Endothelial cell of umbilical vein (primary cell): ENCODE data around the gene ATP10A. TPM values are rescaled to one million over a fixed set of nuclear protein-coding genes. Genes with fewer than 3 reads are reported as not detected.

ENCODE experiments used
- BruUV-seq: library from RNA; stranded (reverse); fragments of 400-500 nt; replicated peaks from 2 replicates; lab custom pipeline; 2021; lab: Mats Ljungman, UMichigan
- CTCF ChIA-PET: fragments of 300-600, 350-600 bp; sonication (Branson Sonifier 250); formaldehyde crosslinking; loops from one replicate; lab custom pipeline; 2021; ENCODE audit warnings: antibody characterized with exemption, inconsistent platforms; lab: Charles Lee
- POLR2A ChIA-PET: fragments of 300-600, 350-600 bp; sonication (Branson Sonifier 250); formaldehyde crosslinking; loops from one replicate; lab custom pipeline; 2021; ENCODE audit warnings: antibody characterized with exemption, inconsistent platforms; lab: Charles Lee
- DNase-seq: peaks from one replicate; pipeline ENCODE4 v3.0.0-alpha.2; 2011; ENCODE audit warnings: low read depth, low spot score
- FAIRE-seq: peaks from 2 replicates; lab custom pipeline; 2011; peaks lifted over from hg19 to GRCh38; lab: Jason Lieb, UNC
- H2AFZ ChIP-seq: 2 replicates; pipeline ENCODE4 v1.6.0; 2012; ENCODE audit warnings: low read depth, low read length, control low read depth, inconsistent platforms
- H3K27ac ChIP-seq: 2 replicates; pipeline ENCODE4 v1.5.1; 2011; ENCODE audit warnings: low read depth, mild to moderate bottlenecking, control low read depth, low read length, moderate library complexity; ENCODE audit not compliant: insufficient read depth
- H3K27me3 ChIP-seq, 2 experiments: 2 replicates each; pipeline versions ENCODE4 v1.6.0 to v1.6.1; 2011; ENCODE audit warnings: low read length in 2 of 2, mixed read lengths in 1 of 2; ENCODE audit not compliant: control insufficient read depth in 2 of 2, insufficient read depth in 2 of 2
- H3K36me3 ChIP-seq, 2 experiments: 2 replicates in 1 of 2; 3 replicates in 1 of 2; pipeline ENCODE4 v1.5.1; 2011; ENCODE audit warnings: low read length in 2 of 2, mild to moderate bottlenecking in 1 of 2, moderate library complexity in 1 of 2; ENCODE audit not compliant: control insufficient read depth in 2 of 2, insufficient read depth in 2 of 2; ENCODE audit errors: extremely low read depth in 1 of 2
- H3K4me1 ChIP-seq: 3 replicates; pipeline ENCODE4 v1.5.1; 2011; ENCODE audit warnings: mild to moderate bottlenecking, low read length; ENCODE audit not compliant: control insufficient read depth, insufficient read depth; ENCODE audit errors: extremely low read depth
- H3K4me2 ChIP-seq: 2 replicates; pipeline ENCODE4 v1.6.1; 2011; ENCODE audit warnings: low read length, control low read depth, mixed read lengths; ENCODE audit not compliant: insufficient read depth
- H3K4me3 ChIP-seq, 3 experiments: fragments of 200-600 bp in 1 of 3; sonication (generic), shearing (Covaris generic) in 1 of 3; replicated peaks in 1 of 3; 2 replicates each; pipeline ENCODE4 v1.5.1; 2011 to 2016; ENCODE audit warnings: control low read depth in 3 of 3, low read length in 3 of 3, mild to moderate bottlenecking in 2 of 3, inconsistent platforms in 1 of 3, low read depth in 1 of 3, moderate library complexity in 1 of 3; ENCODE audit not compliant: insufficient read depth in 1 of 3
- H3K79me2 ChIP-seq: 2 replicates; pipeline ENCODE4 v1.6.0; 2012; ENCODE audit warnings: low read length, inconsistent platforms; ENCODE audit not compliant: control insufficient read depth, insufficient read depth
- H3K9ac ChIP-seq: replicated peaks from 2 replicates; pipeline ENCODE3; 2011; ENCODE audit warnings: low read length, control low read depth; ENCODE audit not compliant: insufficient read depth; ENCODE audit errors: extremely low read depth
- H3K9me1 ChIP-seq: replicated peaks from 3 replicates; pipeline ENCODE4 v1.6.0; 2011; ENCODE audit warnings: mild to moderate bottlenecking, low read length; ENCODE audit not compliant: control insufficient read depth, insufficient read depth; ENCODE audit errors: extremely low read depth
- H3K9me3 ChIP-seq: replicated peaks from 2 replicates; pipeline ENCODE4 v1.5.1; 2012; ENCODE audit warnings: low read length, inconsistent platforms; ENCODE audit not compliant: control insufficient read depth, insufficient read depth
- H4K20me1 ChIP-seq: replicated peaks from 2 replicates; pipeline ENCODE3; 2011; ENCODE audit warnings: mild to moderate bottlenecking, low read length; ENCODE audit not compliant: control insufficient read depth, insufficient read depth; ENCODE audit errors: extremely low read depth
- CTCF ChIP-seq, 2 donors: IDR thresholded peaks; 1 replicate in 1 of 2; 2 replicates in 1 of 2; pipeline ENCODE4 v1.5.1; 2011; ENCODE audit warnings: low read length in 2 of 2, mild to moderate bottlenecking in 2 of 2, moderate library complexity in 2 of 2, control low read depth in 1 of 2, inconsistent platforms in 1 of 2, low read depth in 1 of 2; ENCODE audit not compliant: insufficient read depth in 1 of 2; ENCODE audit errors: extremely low read depth in 1 of 2
- EZH2 ChIP-seq: IDR thresholded peaks from 2 replicates; pipeline ENCODE4 v1.6.1; 2012; ENCODE audit warnings: borderline replicate concordance, low read depth, mild to moderate bottlenecking, moderate library complexity, low read length, inconsistent platforms; ENCODE audit not compliant: severe bottlenecking
- FOS ChIP-seq: IDR thresholded peaks from 2 replicates; pipeline ENCODE4 v1.6.1; 2011; ENCODE audit warnings: mild to moderate bottlenecking, low read length, moderate library complexity, borderline replicate concordance; ENCODE audit not compliant: insufficient read depth
- GATA2 ChIP-seq: IDR thresholded peaks from 2 replicates; pipeline ENCODE4 v1.7.0; 2011; ENCODE audit warnings: low read depth, mild to moderate bottlenecking, moderate library complexity, mixed read lengths, low read length; ENCODE audit not compliant: insufficient read length, insufficient read depth
- JUN ChIP-seq: IDR thresholded peaks from 2 replicates; pipeline ENCODE4 v1.6.1; 2011; ENCODE audit warnings: borderline replicate concordance, low read depth; ENCODE audit not compliant: insufficient read length, insufficient read depth
- MYC ChIP-seq: IDR thresholded peaks from one replicate; pipeline ENCODE4 v1.6.1; 2011; ENCODE audit warnings: mild to moderate bottlenecking, low read depth, low read length
- POLR2AphosphoS5 ChIP-seq: IDR thresholded peaks from 2 replicates; pipeline ENCODE4 v1.6.1; 2012; ENCODE audit warnings: low read depth, mild to moderate bottlenecking, control low read depth, low read length, moderate library complexity; ENCODE audit not compliant: insufficient read depth
- dilution Hi-C: fragments of 300-500 bp; cut with MboI; formaldehyde crosslinking; loops from one replicate; pipeline ENCODE4 v1.15.0; 2019; ENCODE audit warnings: low sequenced_read_pairs; ENCODE audit not compliant: extremely low pct_ligation_motif_present
- intact Hi-C: fragments of 100-400 bp; cut with micrococcal nuclease; formaldehyde crosslinking; loops from one replicate; pipeline ENCODE4 v1.10.0; 2022
- polyA plus RNA-seq, 4 experiments: library from polyadenylated mRNA; depleted of rRNA in 3 of 4; stranded (reverse) in 3 of 4; unstranded in 1 of 4; fragments of >200 nt; gene quantifications; 2 replicates each; pipeline versions ENCODE4 v1.2.1 to v1.2.3, GENCODE V29; 2011 to 2012; ENCODE audit warnings: missing spikeins in 1 of 4
- total RNA-seq: library from RNA; stranded (reverse); gene quantifications from 2 replicates; pipeline ENCODE4 v1.2.3, GENCODE V29; 2021
- TF ChIP-seq, protein P1 (sequence below): IDR thresholded peaks from 2 replicates; pipeline ENCODE4 v1.6.1; 2011; ENCODE audit not compliant: insufficient read depth, insufficient read length

The ATP10A gene
- total and polyA plus RNA-seq, 2 donors (not counting 3 experiments of a cell fraction or from before 2014, with no cell fraction given), result not detected

- Histone ChIP-seq H3K27ac (no peak overlapping the region), H3K9ac (no peak overlapping the region), H3K27me3 (no peaks in the 10 kb centered on the region), H3K36me3 (no peaks in the 10 kb centered on the region), H4K20me1 (no peaks in the 10 kb centered on the region), H3K9me3 (peaks cover 4% of the 10 kb centered on the region), H3K79me2 (no peaks in the 10 kb centered on the region), H3K4me3 (no peak overlapping the region), H2AFZ (no peak overlapping the region), H3K4me2 (no peak overlapping the region), H3K4me1 (no peaks in the 10 kb centered on the region), H3K9me1 (no peaks in the 10 kb centered on the region)
- no peak for DNase-seq
- CTCF ChIA-PET, result no interaction called here
- BruUV-seq, result no TSS peak
- intact Hi-C loops (no loop called here), dilution Hi-C loops (no loop called here)
- TF ChIP-seq FOS, result no peak
- TF ChIP-seq, protein P1, sequence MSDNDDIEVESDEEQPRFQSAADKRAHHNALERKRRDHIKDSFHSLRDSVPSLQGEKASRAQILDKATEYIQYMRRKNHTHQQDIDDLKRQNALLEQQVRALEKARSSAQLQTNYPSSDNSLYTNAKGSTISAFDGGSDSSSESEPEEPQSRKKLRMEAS, result no peak
- no peak for TF ChIP-seq JUN
- TF ChIP-seq POLR2AphosphoS5, result no peak
- no peak for TF ChIP-seq EZH2
- no peak for TF ChIP-seq MYC
- TF ChIP-seq CTCF (IDR thresholded peaks at IDR 0.05; ENCODE audit: extremely low read depth in 1 of 2, insufficient read depth in 1 of 2, low read depth in 1 of 2, low read length in 2 of 2), result no peak
- no peak for TF ChIP-seq GATA2
- POLR2A ChIA-PET, result no interaction called here
- FAIRE-seq, result no peak
Measured at GRCh38 chr15:25783134-25783533, 80.0 kb downstream of the ATP10A start.
